ENCODE data around the gene COA1. TPM values are rescaled to one million over a fixed set of nuclear protein-coding genes. Genes with fewer than 3 reads are reported as not detected.
"Not testable (repeated sequence)": the region's sequence is repeated elsewhere in the genome, so short reads cannot be mapped to it uniquely, and the experiment has no call there.

Gene COA1
- total RNA-seq, 1 donor from 2014 or later, result 79.0 TPM

- Mint-ChIP-seq H3K9me3 (no peaks in the 10 kb centered on the region), H3K4me3 (peak overlapping the region; percentile 94), H3K27ac (no peak overlapping the region), H3K36me3 (ENCODE audit: low read depth) (peaks cover 17% of the 10 kb centered on the region), H3K27me3 (no peaks in the 10 kb centered on the region), H3K4me1 (peaks cover 28% of the 10 kb centered on the region)
- DNase-seq, result no peak
- intact Hi-C loops (cut with micrococcal nuclease), result loop anchor here (5.0 kb wide), 1 partner anchor 785 kb away; no protein-coding TSS in a partner anchor
These were observed 2.3 kb downstream of the COA1 start for GRCh38 chr7:43727003-43727402.

- Mint-ChIP-seq H3K27me3 (no peaks in the 10 kb centered on the region), H3K36me3 (ENCODE audit: low read depth) (peaks cover 17% of the 10 kb centered on the region), H3K4me3 (no peak overlapping the region), H3K9me3 (no peaks in the 10 kb centered on the region), H3K4me1 (peaks cover 28% of the 10 kb centered on the region), H3K27ac (no peak overlapping the region)
- intact Hi-C loops (cut with micrococcal nuclease), result loop anchor here (5.0 kb wide), 1 partner anchor 784 kb away; no protein-coding TSS in a partner anchor
- DNase-seq, result no peak
These were observed 2.9 kb downstream of the COA1 start for GRCh38 chr7:43726466-43726865.

GRCh38 chr7:43725251-43725650 lies 4.1 kb downstream of the COA1 start:
- intact Hi-C loops (cut with micrococcal nuclease), result loop anchor here (5.0 kb wide), 1 partner anchor 783 kb away; no protein-coding TSS in a partner anchor
- H3K36me3 Mint-ChIP-seq (ENCODE audit: low read depth), result peaks cover 19% of the 10 kb centered on the region
- H3K4me1 Mint-ChIP-seq, result peaks cover 35% of the 10 kb centered on the region
- H3K9me3 Mint-ChIP-seq, result no peaks in the 10 kb centered on the region
- no peak overlapping the region for H3K4me3 Mint-ChIP-seq
- H3K27me3 Mint-ChIP-seq, result no peaks in the 10 kb centered on the region
- DNase-seq, result no peak
- no peak overlapping the region for H3K27ac Mint-ChIP-seq

GRCh38 chr7:43723007-43723341 lies 6.3 kb downstream of the COA1 start:
- DNase-seq, result no peak
- no peak overlapping the region for H3K4me3 Mint-ChIP-seq
- no peaks in the 10 kb centered on the region for H3K9me3 Mint-ChIP-seq
- H3K4me1 Mint-ChIP-seq, result peaks cover 35% of the 10 kb centered on the region
- no peak overlapping the region for H3K27ac Mint-ChIP-seq
- intact Hi-C loops (cut with micrococcal nuclease), result no loop called here
- no peaks in the 10 kb centered on the region for H3K27me3 Mint-ChIP-seq
- H3K36me3 Mint-ChIP-seq (ENCODE audit: low read depth), result peaks cover 21% of the 10 kb centered on the region

- H3K27me3 Mint-ChIP-seq, result no peaks in the 10 kb centered on the region
- intact Hi-C loops (cut with micrococcal nuclease), result loop anchor here (1.0 kb wide), 1 partner anchor 139 kb away; no protein-coding TSS in a partner anchor
- H3K36me3 Mint-ChIP-seq (ENCODE audit: low read depth), result peaks cover 19% of the 10 kb centered on the region
- no peaks in the 10 kb centered on the region for H3K9me3 Mint-ChIP-seq
- DNase-seq, result peak; percentile 70
- no peak overlapping the region for H3K27ac Mint-ChIP-seq
- no peak overlapping the region for H3K4me3 Mint-ChIP-seq
- peaks cover 33% of the 10 kb centered on the region for H3K4me1 Mint-ChIP-seq
These were observed 8.0 kb downstream of the COA1 start for GRCh38 chr7:43721193-43721806.

GRCh38 chr7:43716598-43716997 lies 12.7 kb downstream of the COA1 start:
- DNase-seq, result no peak
- H3K36me3 Mint-ChIP-seq (ENCODE audit: low read depth), result peaks cover 32% of the 10 kb centered on the region
- intact Hi-C loops (cut with micrococcal nuclease), result no loop called here
- H3K9me3 Mint-ChIP-seq, result no peaks in the 10 kb centered on the region
- H3K4me1 Mint-ChIP-seq, result peaks cover 29% of the 10 kb centered on the region
- no peak overlapping the region for H3K4me3 Mint-ChIP-seq
- no peaks in the 10 kb centered on the region for H3K27me3 Mint-ChIP-seq
- H3K27ac Mint-ChIP-seq, result peak overlapping the region; percentile 39

GRCh38 chr7:43715966-43716365 lies 13.4 kb downstream of the COA1 start:
- H3K4me3 Mint-ChIP-seq; DNase-seq; H3K27me3 Mint-ChIP-seq; intact Hi-C loops (cut with micrococcal nuclease); H3K9me3 Mint-ChIP-seq: not testable (repeated sequence)
- peaks cover 32% of the 10 kb centered on the region for H3K36me3 Mint-ChIP-seq (ENCODE audit: low read depth)
- peak overlapping the region; percentile 61 for H3K27ac Mint-ChIP-seq
- peaks cover 27% of the 10 kb centered on the region for H3K4me1 Mint-ChIP-seq

GRCh38 chr7:43711503-43711902 lies 17.8 kb downstream of the COA1 start:
- Mint-ChIP-seq H3K4me3 (no peak overlapping the region), H3K27ac (no peak overlapping the region), H3K9me3 (peaks cover 7% of the 10 kb centered on the region), H3K36me3 (ENCODE audit: low read depth) (peaks cover 41% of the 10 kb centered on the region), H3K27me3 (no peaks in the 10 kb centered on the region), H3K4me1 (peaks cover 9% of the 10 kb centered on the region)
- DNase-seq, result no peak
- intact Hi-C loops (cut with micrococcal nuclease), result no loop called here

- DNase-seq; H3K27me3 Mint-ChIP-seq; H3K4me3 Mint-ChIP-seq; intact Hi-C loops (cut with micrococcal nuclease); H3K27ac Mint-ChIP-seq: not testable (repeated sequence)
- Mint-ChIP-seq H3K4me1 (peaks cover 24% of the 10 kb centered on the region), H3K9me3 (peaks cover 24% of the 10 kb centered on the region), H3K36me3 (ENCODE audit: low read depth) (peaks cover 52% of the 10 kb centered on the region)
These were observed 21.3 kb downstream of the COA1 start for GRCh38 chr7:43708055-43708454.

- Mint-ChIP-seq H3K9me3 (peaks cover 24% of the 10 kb centered on the region), H3K27ac (no peak overlapping the region), H3K4me3 (no peak overlapping the region), H3K4me1 (peaks cover 52% of the 10 kb centered on the region), H3K27me3 (no peaks in the 10 kb centered on the region), H3K36me3 (ENCODE audit: low read depth) (peaks cover 52% of the 10 kb centered on the region)
- intact Hi-C loops (cut with micrococcal nuclease), result no loop called here
- no peak for DNase-seq
These were observed 25.8 kb downstream of the COA1 start for GRCh38 chr7:43703573-43703972.

- Mint-ChIP-seq H3K27me3 (no peaks in the 10 kb centered on the region), H3K27ac (no peak overlapping the region), H3K4me1 (peaks cover 52% of the 10 kb centered on the region), H3K36me3 (ENCODE audit: low read depth) (peaks cover 46% of the 10 kb centered on the region), H3K4me3 (no peak overlapping the region), H3K9me3 (peaks cover 24% of the 10 kb centered on the region)
- intact Hi-C loops (cut with micrococcal nuclease), result no loop called here
- no peak for DNase-seq
These were observed 26.3 kb downstream of the COA1 start for GRCh38 chr7:43702974-43703373.

GRCh38 chr7:43701929-43702328 lies 27.4 kb downstream of the COA1 start:
- peaks cover 53% of the 10 kb centered on the region for H3K4me1 Mint-ChIP-seq
- no peak overlapping the region for H3K4me3 Mint-ChIP-seq
- intact Hi-C loops (cut with micrococcal nuclease), result loop anchor here (2.0 kb wide), 1 partner anchor 79 kb away; no protein-coding TSS in a partner anchor

GRCh38 chr7:43701500-43701854 lies 27.8 kb downstream of the COA1 start:
- Mint-ChIP-seq H3K27me3 (no peaks in the 10 kb centered on the region), H3K4me3 (no peak overlapping the region), H3K36me3 (ENCODE audit: low read depth) (peaks cover 37% of the 10 kb centered on the region), H3K9me3 (peaks cover 17% of the 10 kb centered on the region), H3K4me1 (peaks cover 53% of the 10 kb centered on the region), H3K27ac (no peak overlapping the region)
- no peak for DNase-seq
- intact Hi-C loops (cut with micrococcal nuclease), result loop anchor here (2.0 kb wide), 1 partner anchor 79 kb away; no protein-coding TSS in a partner anchor

More at GRCh38 chr7:43701929-43702328, 27.4 kb downstream of the COA1 start:
- peaks cover 17% of the 10 kb centered on the region for H3K9me3 Mint-ChIP-seq
- no peak overlapping the region for H3K27ac Mint-ChIP-seq
- H3K36me3 Mint-ChIP-seq (ENCODE audit: low read depth), result peaks cover 38% of the 10 kb centered on the region
- no peak for DNase-seq
- no peaks in the 10 kb centered on the region for H3K27me3 Mint-ChIP-seq

- H3K4me1 Mint-ChIP-seq, result peaks cover 53% of the 10 kb centered on the region
- no peak overlapping the region for H3K27ac Mint-ChIP-seq
These were observed 28.4 kb downstream of the COA1 start for GRCh38 chr7:43700646-43701499.

More at GRCh38 chr7:43700646-43701499, 28.4 kb downstream of the COA1 start:
- intact Hi-C loops (cut with micrococcal nuclease), result loop anchor here (1.0 to 2.0 kb wide), 3 partner anchors 53 to 119 kb away; no protein-coding TSS in a partner anchor
- Mint-ChIP-seq H3K9me3 (peaks cover 17% of the 10 kb centered on the region), H3K4me3 (no peak overlapping the region), H3K36me3 (ENCODE audit: low read depth) (peaks cover 36% of the 10 kb centered on the region), H3K27me3 (no peaks in the 10 kb centered on the region)
- DNase-seq, result no peak
